SK-N-SH (cell line): ENCODE data around the gene CCDC70.

Experiments used
- CTCF ChIP-seq: fragments of 200-600 bp; sonication (generic); IDR thresholded peaks from 2 replicates; pipeline ENCODE4 v1.6.1; 2017; ENCODE audit warnings: antibody characterized with exemption, mild to moderate bottlenecking, moderate library complexity
- EP300 ChIP-seq, 2 experiments: IDR thresholded peaks; 2 replicates each; pipeline versions ENCODE4 v1.4.0 to v1.6.1; 2012; ENCODE audit warnings: borderline replicate concordance in 1 of 2, low read depth in 1 of 2, low read length in 1 of 2
- GABPA ChIP-seq: IDR thresholded peaks from 2 replicates; pipeline ENCODE4 v1.4.0; 2012; ENCODE audit warnings: low read depth, mild to moderate bottlenecking

GRCh38 chr13:51832471-51833152, 29.2 kb upstream of the CCDC70 start:
- peak; percentile 35 for TF ChIP-seq CTCF
- no peak for TF ChIP-seq EP300 (IDR thresholded peaks at IDR 0.05; ENCODE audit: borderline replicate concordance in 1 of 2, low read depth in 1 of 2, low read length in 1 of 2)
- TF ChIP-seq GABPA: no peak
